HG03378 (cell line): Measurements from ENCODE around the gene C6.
"Not testable (repeated sequence)": the region's sequence is repeated elsewhere in the genome, so short reads cannot be mapped to it uniquely, and the experiment has no call there.

Experiments used
- ATAC-seq: cut with Tn5 transposase; IDR thresholded peaks from one replicate; pipeline ENCODE4 v1.9.1; 2021; ENCODE audit warnings: mild to moderate bottlenecking, moderate library complexity; ENCODE audit not compliant: unreplicated experiment

C6 gene

GRCh38 chr5:41213340-41213739 is at the start of gene C6:
Gene C6 (minus strand): TSS chr5:41213532. CDS start chr5:41203230, 10,302 bp downstream.
- ATAC-seq: no peak

DNA sequence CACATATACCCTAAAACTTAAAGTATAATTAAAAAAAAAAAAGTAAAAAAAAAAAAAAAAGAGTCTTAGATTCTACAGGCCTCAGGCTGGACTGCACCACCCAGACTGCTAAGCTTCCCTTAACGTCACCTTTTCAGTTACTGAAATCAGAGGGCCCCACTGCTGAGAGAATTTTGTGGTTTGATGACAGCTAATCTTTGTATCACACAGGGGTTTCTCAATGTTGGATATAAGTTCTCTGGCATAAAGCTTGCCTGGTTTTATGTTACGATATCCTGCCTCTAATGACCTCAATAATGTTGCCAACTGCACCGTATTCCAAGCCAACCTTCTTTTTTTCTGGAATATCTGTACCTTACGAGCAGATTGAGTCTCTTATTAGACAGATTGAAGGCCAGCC is 43.1 kb upstream of the C6 start:
- no peak for ATAC-seq

- ATAC-seq: no peak
These were observed 39.8 kb upstream of the C6 start for GRCh38 chr5:41253109-41253508.

DNA sequence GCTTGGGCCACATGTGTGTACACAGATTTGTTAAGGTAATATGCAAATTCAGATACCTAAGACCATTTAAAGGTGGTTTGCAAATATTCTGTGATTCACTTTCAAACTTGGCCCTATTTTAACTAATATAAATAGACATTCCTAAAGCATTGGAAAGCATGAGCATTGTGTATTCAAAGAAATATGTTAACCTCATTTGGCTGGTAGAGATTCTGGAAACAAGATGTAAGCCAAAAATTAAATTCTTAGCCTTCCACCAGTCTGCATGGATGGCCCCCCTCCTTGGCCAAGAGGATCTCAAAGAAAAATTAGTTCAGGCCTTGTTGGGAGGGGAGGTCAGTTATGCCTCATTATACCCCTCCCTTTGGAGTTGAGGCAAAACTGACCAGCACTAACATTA is 38.7 kb upstream of the C6 start:
- ATAC-seq: no peak

GRCh38 chr5:41250351-41250987 is 37.1 kb upstream of the C6 start:
- no peak for ATAC-seq

- ATAC-seq: no peak
These were observed 33.8 kb upstream of the C6 start for GRCh38 chr5:41247135-41247534.

DNA sequence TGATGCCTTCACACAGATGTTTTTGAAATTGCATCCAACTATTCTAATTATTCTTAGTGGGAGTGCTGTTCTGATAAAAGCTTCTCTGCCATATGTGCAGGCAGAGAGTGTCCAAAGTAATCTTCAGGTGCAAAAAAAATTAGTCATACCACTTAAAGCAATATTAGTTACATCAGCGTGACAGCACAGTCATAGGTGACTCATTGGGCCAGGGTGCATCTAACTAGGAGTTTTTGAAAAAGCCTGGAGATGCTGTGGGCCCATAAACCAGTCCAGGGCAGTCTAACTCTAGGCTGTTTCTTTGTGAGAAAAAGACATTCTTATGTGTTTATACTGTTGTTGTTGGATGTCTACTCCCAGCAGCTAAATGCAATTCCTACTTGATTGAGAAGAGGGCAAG is 33.0 kb upstream of the C6 start:
- ATAC-seq: no peak

GRCh38 chr5:41243558-41243957 is 30.2 kb upstream of the C6 start:
- ATAC-seq: no peak

DNA sequence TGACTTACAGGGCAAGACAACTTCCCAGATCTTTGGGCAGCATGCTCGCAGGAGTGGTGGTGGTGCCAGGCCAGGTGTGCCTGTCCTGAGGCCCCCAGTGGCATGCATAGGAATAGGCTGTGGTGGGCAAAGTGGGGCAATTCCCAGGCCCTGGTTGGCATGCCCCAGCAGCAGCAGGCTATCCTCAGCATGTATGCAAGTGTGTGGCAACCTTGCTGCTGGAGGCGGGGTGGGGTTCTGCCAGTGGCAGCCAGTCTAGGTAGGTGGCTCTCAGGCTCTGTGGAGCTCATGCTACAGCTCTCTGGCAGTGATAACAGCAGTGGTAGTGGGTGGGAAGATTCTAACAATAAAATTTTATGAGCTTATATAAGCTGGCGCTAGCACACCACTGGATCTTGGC is 27.7 kb upstream of the C6 start:
- no peak for ATAC-seq

GRCh38 chr5:41240390-41240789 is 27.1 kb upstream of the C6 start:
- no peak for ATAC-seq

DNA sequence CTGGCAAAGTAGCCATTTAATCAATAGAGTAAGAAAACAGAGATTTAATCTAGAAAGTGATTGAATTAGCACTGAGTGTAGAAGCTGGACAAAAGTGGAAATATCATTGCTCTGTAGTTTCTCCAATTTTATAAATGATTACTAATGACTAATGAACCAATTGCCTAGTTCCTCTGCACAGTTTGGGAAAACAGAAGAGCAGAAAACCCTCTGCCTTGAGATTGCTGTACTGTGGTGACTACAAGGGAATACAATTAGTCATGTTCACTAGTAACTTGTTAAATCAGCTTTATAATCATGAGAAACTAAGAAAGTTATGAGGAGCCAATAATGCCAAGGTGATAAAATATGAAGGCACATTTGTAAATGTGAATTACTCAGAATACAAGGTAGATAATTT is 21.1 kb upstream of the C6 start:
- ATAC-seq: no peak

- no peak for ATAC-seq
These were observed 19.5 kb upstream of the C6 start for GRCh38 chr5:41232797-41233196.

GRCh38 chr5:41230276-41230675 is 16.9 kb upstream of the C6 start:
- not testable (repeated sequence) for ATAC-seq

GRCh38 chr5:41223962-41224361 is 10.6 kb upstream of the C6 start:
- ATAC-seq: no peak

- no peak for ATAC-seq
These were observed 6.4 kb upstream of the C6 start for GRCh38 chr5:41219658-41220269.

- ATAC-seq: no peak
These were observed 5.8 kb upstream of the C6 start for GRCh38 chr5:41218929-41219657.

DNA sequence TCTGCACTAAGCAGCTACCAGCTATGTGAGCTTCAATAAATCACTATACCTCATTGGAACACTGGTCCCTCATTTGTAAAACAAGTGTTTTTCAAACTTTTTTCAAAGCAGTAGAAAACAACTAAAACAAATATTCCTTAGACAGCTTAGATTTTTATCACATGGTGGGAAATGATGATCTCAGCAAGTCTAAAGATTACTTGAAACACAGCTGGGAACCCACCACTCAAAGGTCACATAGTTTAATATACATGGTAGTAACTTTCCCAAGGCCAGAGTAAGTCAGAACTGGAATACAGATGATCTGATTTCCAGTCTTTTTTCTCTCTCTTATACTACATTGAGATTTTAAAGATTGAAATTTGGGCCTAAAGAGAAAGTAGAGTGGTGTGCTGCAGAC is 850 bp upstream of the C6 start:
- no peak for ATAC-seq

DNA sequence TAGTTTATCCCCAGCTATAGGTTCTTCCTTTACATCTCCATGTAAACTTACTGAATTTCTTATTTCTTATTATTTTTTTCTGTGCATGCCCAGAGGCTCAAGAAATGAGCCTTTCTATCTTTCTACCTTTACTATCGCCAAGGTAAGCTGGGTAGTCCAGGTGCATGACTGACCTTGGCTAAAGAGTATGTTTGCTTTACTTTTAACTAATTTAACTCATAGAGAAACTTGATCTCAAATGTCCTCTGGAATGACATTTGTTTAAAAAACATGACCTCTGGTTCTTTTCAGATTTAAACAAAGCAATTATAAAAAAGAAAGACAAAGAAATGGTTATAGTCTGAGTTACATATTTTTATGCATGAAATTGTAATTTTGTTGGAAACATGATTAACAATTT is 397 bp downstream of the C6 start:
- ATAC-seq: no peak

GRCh38 chr5:41211417-41211816 is 1.9 kb downstream of the C6 start:
- no peak for ATAC-seq

DNA sequence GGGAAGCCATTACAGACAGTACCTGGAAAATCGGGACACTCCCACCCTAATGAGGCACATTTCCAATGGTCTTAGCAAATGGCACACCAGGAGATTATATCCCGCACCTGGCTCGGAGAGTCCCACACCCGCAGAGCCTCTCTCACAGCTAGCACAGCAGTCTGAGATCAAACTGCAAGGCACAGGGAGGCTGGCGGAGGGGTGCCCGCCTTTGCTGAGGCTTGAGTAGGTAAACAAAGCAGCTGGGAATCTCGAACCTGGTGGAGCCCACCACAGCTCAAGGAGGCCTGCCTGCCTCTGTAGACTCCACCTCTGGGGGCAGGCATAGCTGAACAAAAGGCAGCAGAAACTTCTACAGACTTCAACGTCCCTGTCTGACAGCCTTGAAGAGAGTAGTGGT is 7.9 kb downstream of the C6 start:
- not testable (repeated sequence) for ATAC-seq

DNA sequence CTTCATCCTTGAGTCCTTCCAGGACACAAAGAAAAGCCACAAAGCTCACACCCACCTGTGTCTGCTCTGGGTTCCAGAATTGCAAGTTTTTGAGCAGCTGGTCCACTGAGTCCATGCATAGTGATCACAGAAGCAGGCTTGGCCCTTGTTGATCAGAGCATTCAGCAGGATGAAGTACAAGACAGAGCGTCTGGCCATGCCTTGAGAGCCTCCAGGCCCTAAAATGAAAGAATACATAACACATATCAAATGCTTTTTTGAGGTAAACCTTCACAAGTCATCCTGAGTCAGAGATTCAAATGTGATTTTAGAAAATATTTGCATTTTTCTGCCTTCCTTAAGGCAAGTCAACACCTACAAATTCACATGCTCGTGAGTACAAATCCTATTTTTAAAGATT is 10.3 kb downstream of the C6 start:
- ATAC-seq: no peak

GRCh38 chr5:41201082-41201772 is 12.1 kb downstream of the C6 start:
- ATAC-seq: no peak
